Measurements from ENCODE around the gene RBM33. TPM values are rescaled to one million over a fixed set of nuclear protein-coding genes. Genes with fewer than 3 reads are reported as not detected.
"Not testable (repeated sequence)": the region's sequence is repeated elsewhere in the genome, so short reads cannot be mapped to it uniquely, and the experiment has no call there.

Gene RBM33
- total RNA-seq, 1 donor = 23.7 TPM

GRCh38 chr7:155681663-155682062 lies 37.2 kb downstream of the RBM33 start:
- no peak for DNase-seq (ENCODE audit: low read depth)
- no peak for TF ChIP-seq CTCF (IDR thresholded peaks at IDR 0.05; ENCODE audit: insufficient read depth, low read depth, low read length)
- H3K4me3 ChIP-seq (ENCODE audit: low read depth, low read length) = no peak overlapping the region

- H3K4me3 ChIP-seq (ENCODE audit: low read depth, low read length) = no peak overlapping the region
- no peak for DNase-seq (ENCODE audit: low read depth)
- no peak for TF ChIP-seq CTCF (IDR thresholded peaks at IDR 0.05; ENCODE audit: insufficient read depth, low read depth, low read length)
Measured at GRCh38 chr7:155682484-155682883, 38.0 kb downstream of the RBM33 start.

- H3K4me3 ChIP-seq (ENCODE audit: low read depth, low read length) = no peak overlapping the region
- DNase-seq (ENCODE audit: low read depth) = no peak
- no peak for TF ChIP-seq CTCF (IDR thresholded peaks at IDR 0.05; ENCODE audit: insufficient read depth, low read depth, low read length)
Measured at GRCh38 chr7:155683098-155683497, 38.6 kb downstream of the RBM33 start.

- DNase-seq (ENCODE audit: low read depth) = no peak
- no peak overlapping the region for H3K4me3 ChIP-seq (ENCODE audit: low read depth, low read length)
- no peak for TF ChIP-seq CTCF (IDR thresholded peaks at IDR 0.05; ENCODE audit: insufficient read depth, low read depth, low read length)
Measured at GRCh38 chr7:155683714-155684113, 39.3 kb downstream of the RBM33 start.

GRCh38 chr7:155684543-155684942 lies 40.1 kb downstream of the RBM33 start:
- no peak overlapping the region for H3K4me3 ChIP-seq (ENCODE audit: low read depth, low read length)
- DNase-seq (ENCODE audit: low read depth) = no peak
- TF ChIP-seq CTCF (IDR thresholded peaks at IDR 0.05; ENCODE audit: insufficient read depth, low read depth, low read length) = no peak

GRCh38 chr7:155685070-155685790 lies 40.8 kb downstream of the RBM33 start:
- DNase-seq (ENCODE audit: low read depth) = no peak
- H3K4me3 ChIP-seq (ENCODE audit: low read depth, low read length) = no peak overlapping the region
- no peak for TF ChIP-seq CTCF (IDR thresholded peaks at IDR 0.05; ENCODE audit: insufficient read depth, low read depth, low read length)

GRCh38 chr7:155685791-155686160 lies 41.3 kb downstream of the RBM33 start:
- no peak for TF ChIP-seq CTCF (IDR thresholded peaks at IDR 0.05; ENCODE audit: insufficient read depth, low read depth, low read length)
- DNase-seq (ENCODE audit: low read depth) = no peak

GRCh38 chr7:155686620-155687324 lies 42.3 kb downstream of the RBM33 start:
- H3K4me3 ChIP-seq (ENCODE audit: low read depth, low read length); DNase-seq (ENCODE audit: low read depth): not testable (repeated sequence)

More at GRCh38 chr7:155685791-155686160, 41.3 kb downstream of the RBM33 start:
- no peak overlapping the region for H3K4me3 ChIP-seq (ENCODE audit: low read depth, low read length)

- H3K4me3 ChIP-seq (ENCODE audit: low read depth, low read length); DNase-seq (ENCODE audit: low read depth): not testable (repeated sequence)
Measured at GRCh38 chr7:155688237-155688636, 43.8 kb downstream of the RBM33 start.

GRCh38 chr7:155690655-155691054 lies 46.2 kb downstream of the RBM33 start:
- H3K4me3 ChIP-seq (ENCODE audit: low read depth, low read length); DNase-seq (ENCODE audit: low read depth): not testable (repeated sequence)

Measured in fibroblast of villous mesenchyme (primary cell).